Stimulated activated CD8-positive, alpha-beta memory T cell treated with anti-CD3 and anti-CD28 coated beads, Interleukin-2, amount 100 ng/mL, for 48 hours (primary cell): ENCODE results near the gene ZNF414.
"Not testable (repeated sequence)": the region's sequence is repeated elsewhere in the genome, so short reads cannot be mapped to it uniquely, and the experiment has no call there.

Source experiments
- DNase-seq, 2 donors: peaks; one replicate each; pipeline ENCODE4 v3.0.0-alpha.2; 2020; ENCODE audit warnings: low read depth in 2 of 2

The ZNF414 gene, protein sequence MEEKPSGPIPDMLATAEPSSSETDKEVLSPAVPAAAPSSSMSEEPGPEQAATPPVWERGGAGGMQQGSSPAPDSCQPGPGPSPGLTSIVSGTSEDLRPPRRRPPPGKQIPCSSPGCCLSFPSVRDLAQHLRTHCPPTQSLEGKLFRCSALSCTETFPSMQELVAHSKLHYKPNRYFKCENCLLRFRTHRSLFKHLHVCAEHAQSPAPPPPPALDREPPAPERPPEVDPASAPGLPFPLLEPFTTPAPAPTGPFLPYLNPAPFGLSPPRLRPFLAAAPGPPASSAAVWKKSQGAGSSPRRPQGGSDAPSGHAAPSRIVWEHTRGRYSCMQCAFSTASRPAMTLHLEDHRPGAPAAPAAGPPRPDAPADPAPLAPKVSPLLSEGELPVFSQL

DNA sequence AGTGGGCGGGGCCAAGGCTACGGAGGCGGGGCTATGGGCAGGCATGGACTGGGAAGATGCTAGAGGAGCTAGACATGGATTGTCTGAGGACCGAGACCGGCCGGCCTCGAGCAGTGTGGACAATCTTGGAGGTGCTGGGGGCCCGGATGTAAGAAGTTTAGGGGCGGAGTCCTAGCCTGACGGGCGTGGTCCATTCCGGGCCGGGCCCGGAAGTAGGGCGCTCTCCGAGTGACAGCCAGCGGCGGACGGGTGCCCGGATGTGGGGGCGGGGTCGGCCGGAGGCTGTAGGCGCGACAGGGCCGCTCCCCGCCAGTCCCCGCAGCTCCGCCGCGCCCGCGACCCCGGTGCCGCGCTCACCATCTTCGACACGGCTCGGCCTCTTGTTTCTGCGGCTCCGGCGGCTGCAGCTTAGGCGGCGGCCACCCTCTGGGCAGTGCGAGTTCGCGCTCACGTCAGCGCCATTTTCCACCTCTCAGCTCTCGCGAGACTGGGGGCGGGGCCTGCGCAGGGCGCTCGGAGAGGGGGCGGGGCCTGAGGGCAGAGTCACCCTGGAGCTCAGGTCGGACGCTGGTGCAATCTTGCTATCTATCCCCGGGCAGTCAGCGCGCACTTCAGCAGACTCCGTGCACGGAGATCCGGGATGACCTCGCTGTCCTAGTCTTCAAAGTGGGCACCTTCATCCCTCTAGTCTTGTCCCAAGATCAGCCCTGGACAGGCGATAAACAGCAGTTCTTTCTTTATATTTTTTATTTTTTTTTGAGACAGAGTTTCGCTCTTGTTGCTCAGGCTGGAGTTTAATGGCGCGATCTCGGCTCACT, at the start of gene ZNF414:
Gene ZNF414, minus strand, starts transcription at position 481 of the 818 bp plus-strand sequence. Its CDS starts 121 bp downstream, at position 360.
- peak; percentile 96 to 97 for DNase-seq

DNA sequence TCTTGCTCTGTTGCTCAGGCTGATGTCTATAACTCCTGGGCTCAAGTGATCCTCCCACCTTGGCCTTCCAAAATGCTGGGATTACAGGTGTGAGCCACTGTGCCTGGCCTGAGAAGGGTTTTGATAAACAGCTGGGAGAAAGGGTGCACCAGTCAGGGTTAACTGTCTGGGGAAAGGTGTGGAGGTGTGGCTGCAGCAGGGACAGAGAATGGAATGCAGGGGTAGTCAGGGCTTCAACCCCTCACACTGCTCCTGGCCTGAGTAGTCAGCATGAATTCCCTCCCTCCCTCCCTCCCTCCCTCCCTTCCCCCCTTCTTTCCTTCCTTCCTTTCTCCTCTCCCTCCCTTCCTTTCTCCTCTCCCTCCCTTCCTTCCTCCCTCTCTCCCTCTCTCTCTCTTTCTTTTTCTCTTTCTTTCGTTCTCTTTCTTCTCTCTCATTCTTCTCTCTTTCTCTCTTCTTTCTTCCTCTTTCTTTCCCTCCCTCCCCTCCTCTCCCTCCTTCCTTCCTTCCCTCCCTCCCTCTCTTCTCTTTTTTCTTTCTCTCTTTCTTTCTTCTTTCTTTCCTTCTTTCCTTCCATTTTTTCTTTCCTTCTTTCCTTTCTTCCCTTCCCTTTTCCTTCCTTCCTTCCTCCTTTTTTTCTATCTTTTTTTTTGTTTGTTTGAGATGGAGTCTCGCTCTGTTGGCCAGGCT, 47.3 kb upstream of the ZNF414 start:
- no peak for DNase-seq

DNA sequence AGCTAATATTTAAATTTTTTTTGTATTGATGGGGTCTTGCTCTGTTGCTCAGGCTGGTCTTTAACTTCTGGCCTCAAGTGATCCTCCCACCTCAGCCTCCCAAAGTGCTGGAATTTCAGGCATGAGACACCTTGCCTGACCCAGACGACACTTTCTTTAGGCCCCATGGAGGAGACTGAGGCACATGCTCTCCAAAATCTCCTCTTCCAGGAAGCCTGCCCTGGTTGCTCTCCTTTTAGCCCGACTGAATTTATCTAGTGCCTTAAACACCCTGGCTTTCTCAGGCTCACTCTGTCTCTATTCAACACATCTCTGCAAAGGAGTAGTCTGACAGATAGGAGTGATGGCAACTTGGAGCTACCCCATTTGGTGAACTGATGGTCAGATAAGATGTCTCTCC, 44.4 kb upstream of the ZNF414 start:
- no peak for DNase-seq

DNA sequence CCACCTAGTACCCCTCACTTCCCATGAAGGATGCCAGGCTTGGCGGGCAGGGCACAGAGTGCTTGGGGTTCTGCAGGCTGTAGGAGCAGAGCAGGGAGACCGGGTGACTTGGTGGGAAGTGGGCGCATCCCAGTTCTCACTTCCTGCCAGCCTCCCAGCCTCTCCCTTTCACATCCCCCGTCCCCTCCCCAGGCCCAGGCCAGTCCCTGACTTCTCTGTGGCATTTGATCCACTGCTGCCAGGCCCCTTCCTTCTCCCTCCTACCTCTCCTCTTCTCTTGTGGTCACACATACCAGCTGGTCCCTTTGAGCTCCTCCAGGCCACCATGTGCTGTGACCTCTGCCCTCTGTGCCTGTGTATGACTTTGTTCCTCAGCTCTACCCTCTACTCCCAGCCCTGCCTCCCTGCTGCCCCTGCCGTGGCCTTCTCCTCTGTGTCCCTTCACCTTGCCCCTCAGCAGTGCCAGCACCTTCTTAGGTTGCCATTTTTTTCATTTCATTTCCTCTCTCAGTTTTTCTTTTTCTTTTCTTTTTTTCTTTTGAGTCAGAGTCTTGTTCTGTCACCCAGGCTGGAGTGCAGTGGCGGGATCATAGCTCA, 43.8 kb upstream of the ZNF414 start:
- DNase-seq: no peak

DNA sequence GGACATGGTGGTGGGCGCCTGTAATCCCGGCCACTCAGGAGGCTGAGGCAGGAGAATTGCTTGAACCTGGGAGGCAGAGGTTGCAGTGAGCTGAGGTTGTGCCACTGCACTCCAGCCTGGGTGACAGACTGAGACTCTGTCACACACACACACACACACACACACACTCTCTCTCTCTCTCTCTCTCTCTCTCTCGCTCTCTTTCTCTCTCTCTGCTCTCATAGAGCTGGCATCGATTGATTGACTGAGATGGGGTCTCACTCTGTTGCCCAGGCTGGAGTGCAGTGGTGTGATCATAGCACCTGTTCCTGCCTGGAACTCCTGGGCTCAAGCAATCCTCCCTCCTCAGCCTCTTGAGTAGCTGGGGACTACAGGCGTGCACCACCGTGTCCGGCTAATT, 39.8 kb upstream of the ZNF414 start:
- DNase-seq: not testable (repeated sequence)

DNA sequence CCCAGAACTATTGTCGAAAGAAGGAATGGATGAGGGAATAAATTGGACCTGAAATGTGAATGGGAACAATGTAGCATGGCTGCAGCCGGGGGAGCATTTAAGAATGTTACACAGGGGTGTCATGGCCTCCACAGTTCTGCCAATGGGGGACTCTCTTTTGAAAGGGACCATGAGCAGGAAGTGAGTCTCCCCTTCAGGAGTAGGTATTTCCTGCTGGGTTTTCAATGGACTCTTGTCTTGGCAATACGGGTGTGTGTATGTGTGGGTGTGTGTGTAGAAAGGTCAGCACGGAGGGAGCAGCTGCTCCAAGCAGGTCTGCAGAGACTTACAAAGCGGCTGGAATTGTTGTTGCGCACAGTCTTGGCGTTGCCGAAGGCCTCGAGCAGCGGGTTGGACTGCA, 38.8 kb upstream of the ZNF414 start:
- no peak for DNase-seq

DNA sequence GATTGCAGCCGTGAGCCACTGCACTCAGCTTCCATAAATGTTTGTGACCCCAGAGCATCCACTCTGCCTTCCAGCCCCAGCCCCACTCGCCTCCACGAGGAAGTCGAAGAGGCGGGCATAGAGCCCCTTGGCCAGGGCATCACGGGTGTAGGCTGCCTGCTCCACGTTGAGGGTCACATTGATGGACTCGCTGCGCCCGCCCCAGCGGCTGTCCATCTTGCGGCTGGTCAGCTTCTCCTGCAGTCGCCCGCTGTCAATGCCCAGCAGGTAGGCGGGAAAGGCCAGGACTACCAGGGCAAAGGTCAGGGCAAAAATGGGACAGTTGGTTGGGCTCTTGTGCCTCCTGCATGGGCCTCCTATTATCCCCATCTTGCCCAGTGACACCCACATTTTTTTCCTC, 36.1 kb upstream of the ZNF414 start:
- no peak for DNase-seq

DNA sequence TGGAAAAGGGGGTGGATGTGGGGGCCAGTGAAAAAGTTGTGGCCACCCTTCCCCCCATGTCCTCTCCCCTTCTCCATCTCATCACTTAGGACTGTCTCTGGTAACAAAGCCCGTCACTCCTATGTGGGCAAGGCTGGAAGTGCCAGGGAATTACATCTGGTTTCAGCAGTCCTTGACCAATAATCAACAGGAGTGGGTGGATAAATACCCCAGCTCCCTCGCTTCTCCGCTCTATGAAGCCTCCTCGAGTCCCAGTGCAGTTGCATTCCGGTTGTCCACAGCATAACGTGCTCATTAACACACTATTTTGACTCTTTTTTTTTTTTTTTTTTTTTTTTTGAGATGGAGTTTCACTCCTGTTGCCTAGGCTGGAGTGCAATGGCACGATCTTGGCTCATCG, 31.8 kb upstream of the ZNF414 start:
- DNase-seq: no peak

DNA sequence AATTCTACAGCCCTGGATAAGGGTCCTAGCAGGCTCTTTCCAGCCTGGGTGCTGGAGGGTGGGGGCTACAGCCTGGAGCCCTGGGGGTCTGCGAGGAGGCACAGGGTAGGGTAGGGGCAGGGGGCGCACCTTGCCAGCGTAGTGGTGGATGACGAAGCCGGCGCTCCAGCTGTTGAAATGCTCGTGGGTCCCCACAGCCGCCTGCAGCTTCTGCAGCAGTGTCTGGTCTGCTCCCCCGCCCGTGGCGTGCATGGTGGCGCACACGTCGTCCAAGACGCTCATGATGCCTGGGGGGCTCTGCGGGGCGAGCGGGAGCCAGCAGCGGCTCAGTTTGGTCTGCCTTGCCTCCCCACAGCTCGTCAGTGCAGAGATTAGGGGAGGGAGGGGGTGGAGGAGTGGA, 30.2 kb upstream of the ZNF414 start:
- no peak for DNase-seq

DNA sequence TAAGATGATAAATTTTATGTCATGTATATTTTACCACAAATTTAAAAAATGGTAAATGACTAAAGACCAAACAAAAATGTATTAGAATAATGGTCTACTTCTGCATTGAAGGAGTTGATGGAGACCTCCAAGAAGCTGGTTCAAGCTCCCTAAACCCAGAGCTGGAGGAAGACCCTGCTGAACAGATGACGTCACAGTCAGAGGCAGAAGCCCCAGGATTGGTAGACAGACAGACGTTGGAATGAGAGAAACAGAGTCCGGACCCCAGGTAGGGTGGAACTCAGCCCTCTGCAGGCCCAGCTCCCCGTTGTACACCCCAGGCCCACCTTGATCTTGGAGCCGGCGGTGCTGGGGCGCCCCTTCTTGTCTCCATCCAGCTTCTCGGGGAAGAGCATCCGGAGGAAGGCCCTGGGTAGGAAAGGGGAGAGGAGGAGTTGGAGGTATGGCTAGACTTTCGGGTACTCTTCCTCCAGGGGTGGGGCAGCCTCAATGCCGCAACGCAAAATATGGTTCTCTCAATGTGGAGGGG, 25.7 kb upstream of the ZNF414 start:
- no peak for DNase-seq

DNA sequence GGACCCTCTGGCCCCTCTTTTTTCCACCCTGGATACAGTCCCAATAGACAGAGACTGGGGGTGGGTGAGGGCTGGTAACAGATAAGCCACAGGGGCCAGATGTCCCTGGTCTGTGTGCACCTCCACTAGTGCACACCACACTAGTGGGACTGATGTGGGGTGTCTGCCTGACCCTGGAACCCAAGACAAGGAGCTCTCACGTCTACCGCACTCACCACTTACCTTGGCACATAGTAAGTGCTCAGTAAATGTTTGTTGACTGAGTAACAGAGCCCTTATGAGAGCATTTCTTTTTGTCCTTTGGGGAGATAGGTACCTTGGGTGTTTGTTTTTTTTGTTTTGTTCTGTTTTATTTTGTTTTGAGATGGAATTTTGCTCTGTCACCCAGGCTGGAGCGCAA, 23.1 kb upstream of the ZNF414 start:
- no peak for DNase-seq

DNA sequence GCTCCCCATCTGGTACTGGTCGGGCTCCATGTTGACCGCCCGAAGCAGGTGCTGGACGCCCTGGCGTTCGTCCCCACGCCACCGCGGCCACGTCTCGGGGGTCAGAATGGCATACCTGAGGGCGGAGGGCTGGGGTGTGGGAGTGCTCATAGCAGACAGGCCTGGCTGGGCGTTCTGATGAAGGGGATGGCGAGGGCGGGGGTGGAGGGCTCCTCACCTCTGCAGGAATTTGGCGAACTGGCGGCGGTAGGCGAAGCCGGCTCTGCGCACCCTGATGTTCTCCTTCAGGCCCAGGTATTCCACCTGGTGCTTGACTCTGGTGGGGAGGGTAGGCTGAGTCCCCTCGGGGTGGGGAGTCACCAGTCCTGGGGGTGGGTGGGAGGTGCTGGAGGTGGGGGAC, 22.3 kb upstream of the ZNF414 start:
- DNase-seq: no peak

DNA sequence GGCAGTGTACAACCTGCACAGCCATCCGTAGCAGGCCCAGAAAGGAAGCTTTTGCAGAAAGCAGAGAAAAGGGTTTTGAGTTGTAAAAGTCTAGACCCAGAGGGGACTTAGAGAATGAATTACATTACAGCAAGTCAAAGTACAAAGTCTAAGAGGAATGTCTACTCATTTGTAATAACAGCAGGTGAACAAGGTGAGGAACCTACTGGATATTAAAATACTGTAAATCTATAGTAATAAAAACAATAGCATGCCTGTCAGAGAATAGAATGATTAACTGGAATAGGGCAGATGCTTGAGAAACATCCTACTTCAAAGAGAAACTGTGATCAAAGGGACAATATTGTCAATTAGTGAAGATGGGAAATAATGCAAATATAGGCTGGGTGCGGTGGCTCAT, 18.3 kb upstream of the ZNF414 start:
- DNase-seq: no peak

DNA sequence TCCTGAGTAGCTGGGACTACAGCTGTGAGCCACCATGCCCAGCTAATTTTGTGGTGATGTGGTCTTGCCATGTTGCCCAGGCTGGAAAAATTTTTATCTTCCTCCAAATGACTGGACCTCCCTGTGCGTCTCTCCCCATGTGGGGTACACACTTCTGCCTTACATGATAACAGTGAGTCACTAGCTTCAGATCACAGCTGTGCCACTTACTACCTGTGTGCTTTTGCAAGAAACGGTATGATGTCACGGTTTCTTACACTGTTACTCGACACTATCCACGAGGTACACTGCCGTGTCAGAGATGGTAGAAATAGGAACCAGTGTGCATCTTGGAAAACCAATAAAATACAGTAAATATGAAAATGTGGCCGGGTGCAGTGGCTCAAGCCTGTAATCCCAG, 17.5 kb upstream of the ZNF414 start:
- no peak for DNase-seq

DNA sequence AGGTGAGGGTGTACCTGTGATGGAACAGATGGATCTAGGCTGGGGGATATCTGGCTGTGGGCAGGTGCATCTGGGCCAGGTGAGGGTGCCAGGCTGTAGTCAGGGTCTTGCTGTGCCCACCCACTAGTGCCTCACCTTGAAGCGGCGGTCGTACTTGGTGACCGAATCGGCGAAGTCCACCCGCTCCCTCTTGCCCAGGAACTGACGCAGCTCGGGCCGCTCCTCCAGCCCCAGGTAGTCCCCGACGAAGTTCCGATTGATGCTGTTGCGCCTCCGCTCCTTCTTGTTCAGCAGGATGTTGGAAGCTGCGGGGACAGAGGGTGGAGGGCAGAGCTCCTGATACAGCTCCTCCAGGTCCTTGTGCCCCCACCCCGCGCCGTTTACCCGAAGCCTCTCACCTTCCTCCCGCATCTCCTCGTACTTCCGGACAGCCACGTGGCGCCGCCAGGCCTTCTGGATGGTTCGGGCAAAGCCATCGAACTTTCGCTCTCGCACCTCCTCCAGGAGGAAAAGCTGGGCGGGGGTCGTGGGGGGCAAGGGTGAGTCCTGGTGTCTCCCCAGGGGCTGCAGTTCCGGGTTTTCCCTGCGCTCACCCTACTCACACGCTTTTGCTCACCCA, 16.2 kb upstream of the ZNF414 start:
- DNase-seq: no peak

DNA sequence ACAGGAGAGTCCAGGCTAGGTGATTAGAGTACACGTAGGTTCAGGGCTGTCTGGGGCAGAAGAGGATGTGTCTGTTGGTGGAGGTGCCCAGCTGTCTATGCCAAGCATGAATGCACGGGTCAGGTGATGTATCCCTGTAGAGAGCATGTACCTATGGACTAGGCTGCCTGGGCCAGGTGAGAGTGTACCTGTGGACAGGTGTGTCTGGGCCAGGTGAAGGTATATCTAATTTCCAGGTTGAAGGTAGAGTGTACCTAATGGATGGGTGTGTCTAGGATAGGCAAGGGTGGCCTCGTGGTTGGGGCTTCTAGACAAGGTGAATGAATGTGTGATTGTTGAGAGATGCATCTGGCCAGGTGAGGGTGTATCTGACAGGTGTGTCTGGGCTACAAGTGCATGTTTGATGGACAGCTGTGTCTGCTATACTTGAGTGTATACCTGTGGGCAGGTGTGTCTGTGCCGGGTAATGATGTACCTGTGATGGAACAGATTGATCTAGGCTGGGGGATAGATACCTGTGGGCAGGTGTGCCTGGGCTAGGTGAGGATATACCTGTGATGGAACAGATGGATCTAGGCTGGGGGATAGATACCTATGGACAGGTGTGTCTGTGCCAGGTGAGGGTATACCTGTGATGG, 15.5 kb upstream of the ZNF414 start:
- no peak for DNase-seq

DNA sequence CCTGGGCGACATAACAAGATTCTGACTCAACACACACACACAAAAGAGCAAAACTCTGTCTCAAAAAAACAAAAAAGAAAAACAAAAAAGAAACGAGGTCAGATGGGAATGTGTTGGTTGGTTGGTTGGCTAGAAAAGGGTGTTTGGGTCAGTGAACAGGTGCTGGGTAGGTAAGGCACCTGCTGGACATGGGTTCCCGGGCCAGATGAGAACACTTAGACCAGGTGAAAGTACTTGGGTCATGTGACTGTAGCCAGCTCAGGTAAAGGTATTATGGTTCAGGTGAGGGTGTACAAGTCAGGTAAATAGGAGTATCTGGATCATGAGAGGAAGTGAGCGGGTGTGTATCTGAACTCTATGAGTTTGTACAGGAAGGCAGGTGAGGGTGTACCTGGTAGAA, 14.5 kb upstream of the ZNF414 start:
- no peak for DNase-seq

DNA sequence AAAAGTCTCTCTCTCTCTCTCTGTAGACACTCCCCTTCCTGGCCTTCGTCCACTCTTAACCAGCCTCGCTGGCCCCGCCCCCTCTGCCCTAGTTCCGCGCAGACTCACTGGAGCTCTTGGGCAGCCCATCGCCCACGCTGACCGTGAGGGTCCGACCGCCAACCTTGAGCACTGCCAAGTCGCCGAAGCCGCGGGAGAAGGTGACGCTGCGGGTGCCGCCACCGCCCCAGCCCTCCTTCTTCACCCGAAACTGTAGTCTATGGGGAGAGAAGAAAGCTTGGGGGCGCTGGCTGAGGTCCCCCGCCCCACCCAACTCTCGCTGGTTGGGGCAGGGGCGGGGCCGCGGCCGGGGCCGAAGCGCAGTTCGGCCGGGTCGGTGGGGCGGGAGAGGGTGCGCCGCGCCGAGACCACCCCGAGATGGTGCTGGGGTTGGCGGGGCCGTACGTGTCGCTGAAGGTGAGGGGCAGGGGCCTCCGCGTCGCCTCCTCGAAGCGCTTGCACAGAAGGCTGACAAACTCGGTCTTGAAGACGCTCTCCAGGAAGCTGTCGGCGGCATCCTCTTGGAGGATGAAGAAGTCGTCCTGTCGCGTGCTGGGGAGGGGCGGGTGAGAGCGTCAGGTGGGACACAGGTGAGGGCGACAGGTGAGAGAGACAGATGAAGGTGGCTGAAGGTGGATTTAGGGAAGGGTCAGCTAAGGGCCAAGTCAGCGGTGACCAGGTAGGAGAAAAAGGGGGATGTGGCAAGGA, 12.6 kb upstream of the ZNF414 start:
- no peak for DNase-seq

DNA sequence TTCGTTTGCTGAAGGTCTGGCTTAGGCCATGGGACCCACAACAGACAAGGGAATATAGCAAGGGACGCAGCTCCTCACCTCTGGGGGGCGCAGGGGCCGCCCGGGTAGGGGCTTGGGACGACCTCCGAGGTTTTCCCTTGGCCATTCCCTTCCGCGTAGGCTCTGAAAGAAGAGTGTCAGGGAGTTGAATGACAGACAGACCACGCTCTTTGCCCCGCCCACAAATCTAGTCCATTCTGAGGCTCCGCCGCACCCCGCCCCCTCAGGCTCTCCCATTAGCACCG, 11.4 kb upstream of the ZNF414 start:
- no peak for DNase-seq

DNA sequence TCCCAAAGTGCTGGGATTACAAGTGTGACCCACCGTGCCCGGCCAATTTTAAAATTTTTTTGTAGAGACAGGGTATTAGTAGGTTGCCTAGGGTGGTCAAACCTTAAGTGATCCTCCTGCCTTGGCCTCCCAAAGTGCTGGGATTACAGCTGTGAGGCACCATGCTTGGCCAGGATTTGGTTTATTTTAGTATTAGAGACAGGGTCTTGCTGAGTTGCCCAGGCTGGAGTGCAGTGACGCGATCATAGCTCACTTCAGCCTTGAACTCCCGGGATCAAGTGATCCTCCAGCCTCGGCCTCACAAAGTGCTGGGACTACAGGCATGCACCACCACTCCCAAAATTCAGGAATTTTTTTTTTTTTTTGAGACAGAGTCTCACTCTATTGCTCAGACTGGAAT, 5.4 kb upstream of the ZNF414 start:
- DNase-seq: no peak

DNA sequence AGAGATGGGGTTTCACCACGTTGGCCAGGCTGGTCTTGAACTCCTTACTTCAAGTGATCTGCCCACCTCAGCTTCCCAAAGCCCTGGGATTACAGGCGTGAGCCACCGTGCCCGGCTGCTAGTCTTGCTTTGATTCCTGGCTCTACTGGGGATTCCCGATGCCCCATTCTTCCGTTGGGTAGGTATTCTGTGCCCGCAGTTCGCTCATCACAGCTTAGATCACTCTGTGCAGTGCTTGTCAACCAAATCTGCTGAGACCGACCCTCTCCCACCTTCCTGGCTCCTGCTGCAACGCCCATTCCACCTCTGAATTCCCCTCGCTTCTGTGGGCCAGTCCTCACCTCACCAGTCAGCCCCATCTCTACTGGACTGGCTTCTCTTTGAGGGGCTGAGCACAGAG, 4.6 kb upstream of the ZNF414 start:
- DNase-seq: no peak
